IMR-90 (cell line): Measurements from ENCODE around the gene IGSF3.
"Not testable (repeated sequence)": the region's sequence is repeated elsewhere in the genome, so short reads cannot be mapped to it uniquely, and the experiment has no call there.

Source experiments
- BHLHE40 ChIP-seq: fragments of 150-350 bp; IDR thresholded peaks from 2 replicates; pipeline ENCODE4 v1.6.1; 2016; ENCODE audit warnings: mild to moderate bottlenecking, low read depth, low read length
- CEBPB ChIP-seq: IDR thresholded peaks from 2 replicates; pipeline ENCODE4 v1.6.1; 2012; ENCODE audit warnings: low read depth, low read length, improper control_type of control experiment
- CHD1 ChIP-seq: IDR thresholded peaks from 2 replicates; pipeline ENCODE4 v1.6.1; 2012; ENCODE audit warnings: low read depth, low read length, improper control_type of control experiment
- CTCF ChIP-seq: conservative IDR thresholded peaks from 2 replicates; pipeline ENCODE4 v1.5.1; 2012; ENCODE audit warnings: mild to moderate bottlenecking, low read depth, low read length, improper control_type of control experiment
- ELK1 ChIP-seq: fragments of 150-350 bp; IDR thresholded peaks from 2 replicates; pipeline ENCODE4 v1.6.1; 2016; ENCODE audit warnings: low read depth, mild to moderate bottlenecking, low read length, moderate library complexity, borderline replicate concordance
- MAFK ChIP-seq: IDR thresholded peaks from 2 replicates; pipeline ENCODE4 v1.6.1; 2012; ENCODE audit warnings: low read depth, low read length, improper control_type of control experiment
- MAZ ChIP-seq: IDR thresholded peaks from 2 replicates; pipeline ENCODE4 v1.6.1; 2012; ENCODE audit warnings: low read depth, mild to moderate bottlenecking, low read length, improper control_type of control experiment, moderate library complexity, borderline replicate concordance
- MXI1 ChIP-seq: IDR thresholded peaks from 2 replicates; pipeline ENCODE4 v1.6.1; 2012; ENCODE audit warnings: low read depth, mild to moderate bottlenecking, low read length, moderate library complexity, borderline replicate concordance
- NFE2L2 ChIP-seq: fragments of 150-350 bp; IDR thresholded peaks from 2 replicates; pipeline ENCODE4 v1.6.1; 2016; ENCODE audit warnings: low read depth, mild to moderate bottlenecking, low read length
- POLR2A ChIP-seq: IDR thresholded peaks from 2 replicates; pipeline ENCODE4 v1.6.1; 2012; ENCODE audit warnings: mild to moderate bottlenecking, low read depth, low read length
- RAD21 ChIP-seq: IDR thresholded peaks from 2 replicates; pipeline ENCODE4 v1.6.1; 2012; ENCODE audit warnings: low read length, improper control_type of control experiment
- SMC3 ChIP-seq: fragments of 150-350 bp; IDR thresholded peaks from 2 replicates; pipeline ENCODE4 v1.6.1; 2016; ENCODE audit warnings: low read depth, mild to moderate bottlenecking, antibody characterized with exemption, low read length, moderate library complexity
- USF2 ChIP-seq: fragments of 150-350 bp; IDR thresholded peaks from 2 replicates; pipeline ENCODE4 v1.6.1; 2017; ENCODE audit warnings: mild to moderate bottlenecking, antibody characterized with exemption, low read length, low read depth

GRCh38 chr1:116648325-116648724 lies 19.2 kb downstream of the IGSF3 start:
- not testable (repeated sequence) for TF ChIP-seq CTCF, POLR2A, ELK1, CEBPB, MXI1, BHLHE40, RAD21, USF2, MAFK, MAZ, SMC3, NFE2L2, CHD1
